ENCODE measurements around the gene ISCU.

GRCh38 chr12:108610856-108611605, 48.6 kb downstream of the ISCU start:
- TF ChIP-seq RXRA (IDR thresholded peaks at IDR 0.05; ENCODE audit: borderline replicate concordance, low read depth) (no peak), USF1 (IDR thresholded peaks at IDR 0.05; ENCODE audit: borderline replicate concordance, low read depth) (no peak), USF2 (IDR thresholded peaks at IDR 0.05; ENCODE audit: borderline replicate concordance, low read depth, low read length) (no peak), CTCF (IDR thresholded peaks at IDR 0.05) (no peak), REST (IDR thresholded peaks at IDR 0.05; ENCODE audit: low read depth, low read length) (no peak), GABPA (IDR thresholded peaks at IDR 0.05; ENCODE audit: low read depth) (no peak), POLR2AphosphoS5 (IDR thresholded peaks at IDR 0.05; ENCODE audit: low read depth, low read length) (no peak), RFX5 (IDR thresholded peaks at IDR 0.05; ENCODE audit: low read length) (no peak), MEF2A (IDR thresholded peaks at IDR 0.05; ENCODE audit: borderline replicate concordance, low read depth) (no peak), RAD21 (IDR thresholded peaks at IDR 0.05; ENCODE audit: low read length) (no peak)

All from SK-N-SH (cell line).